ENCODE data around the gene TPRG1.

Gene TPRG1

DNA sequence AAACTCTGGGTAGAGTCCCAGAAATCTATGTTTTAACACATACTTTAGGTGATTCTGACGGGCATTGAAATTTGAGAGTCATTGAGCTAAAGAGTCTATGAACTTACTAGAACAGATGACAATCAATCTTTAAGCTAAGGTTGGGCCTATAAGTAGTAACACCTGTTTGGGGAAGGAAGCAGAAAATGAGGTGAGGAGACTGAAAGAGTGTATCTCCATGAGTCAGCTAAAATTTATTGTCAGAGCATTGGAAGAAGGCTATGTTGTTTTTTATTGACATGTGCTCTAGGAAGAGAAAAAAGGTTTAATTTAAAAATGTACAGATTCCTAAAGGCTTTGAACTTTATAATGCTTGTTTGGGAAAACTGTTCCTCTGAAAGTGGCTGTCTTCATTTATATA lies 42.9 kb downstream of the TPRG1 start:
- no peak for DNase-seq (ENCODE audit: low read depth in 1 of 2, low spot score in 1 of 2)
- Histone ChIP-seq H3K27me3 (ENCODE audit: insufficient read depth, poor library complexity, severe bottlenecking) (no peaks in the 10 kb centered on the region), H3K27ac (replicated peaks) (no peak overlapping the region), H3K4me3 (replicated peaks; ENCODE audit: insufficient read depth, low read length) (no peak overlapping the region)
- TF ChIP-seq, protein P1, sequence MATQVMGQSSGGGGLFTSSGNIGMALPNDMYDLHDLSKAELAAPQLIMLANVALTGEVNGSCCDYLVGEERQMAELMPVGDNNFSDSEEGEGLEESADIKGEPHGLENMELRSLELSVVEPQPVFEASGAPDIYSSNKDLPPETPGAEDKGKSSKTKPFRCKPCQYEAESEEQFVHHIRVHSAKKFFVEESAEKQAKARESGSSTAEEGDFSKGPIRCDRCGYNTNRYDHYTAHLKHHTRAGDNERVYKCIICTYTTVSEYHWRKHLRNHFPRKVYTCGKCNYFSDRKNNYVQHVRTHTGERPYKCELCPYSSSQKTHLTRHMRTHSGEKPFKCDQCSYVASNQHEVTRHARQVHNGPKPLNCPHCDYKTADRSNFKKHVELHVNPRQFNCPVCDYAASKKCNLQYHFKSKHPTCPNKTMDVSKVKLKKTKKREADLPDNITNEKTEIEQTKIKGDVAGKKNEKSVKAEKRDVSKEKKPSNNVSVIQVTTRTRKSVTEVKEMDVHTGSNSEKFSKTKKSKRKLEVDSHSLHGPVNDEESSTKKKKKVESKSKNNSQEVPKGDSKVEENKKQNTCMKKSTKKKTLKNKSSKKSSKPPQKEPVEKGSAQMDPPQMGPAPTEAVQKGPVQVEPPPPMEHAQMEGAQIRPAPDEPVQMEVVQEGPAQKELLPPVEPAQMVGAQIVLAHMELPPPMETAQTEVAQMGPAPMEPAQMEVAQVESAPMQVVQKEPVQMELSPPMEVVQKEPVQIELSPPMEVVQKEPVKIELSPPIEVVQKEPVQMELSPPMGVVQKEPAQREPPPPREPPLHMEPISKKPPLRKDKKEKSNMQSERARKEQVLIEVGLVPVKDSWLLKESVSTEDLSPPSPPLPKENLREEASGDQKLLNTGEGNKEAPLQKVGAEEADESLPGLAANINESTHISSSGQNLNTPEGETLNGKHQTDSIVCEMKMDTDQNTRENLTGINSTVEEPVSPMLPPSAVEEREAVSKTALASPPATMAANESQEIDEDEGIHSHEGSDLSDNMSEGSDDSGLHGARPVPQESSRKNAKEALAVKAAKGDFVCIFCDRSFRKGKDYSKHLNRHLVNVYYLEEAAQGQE (IDR thresholded peaks at IDR 0.05; ENCODE audit: insufficient replicate concordance, low read depth): no peak
- TF ChIP-seq GABPA (IDR thresholded peaks at IDR 0.05; ENCODE audit: low read depth): no peak
- no peak for TF ChIP-seq POLR2AphosphoS5 (IDR thresholded peaks at IDR 0.05; ENCODE audit: low read depth)

DNA sequence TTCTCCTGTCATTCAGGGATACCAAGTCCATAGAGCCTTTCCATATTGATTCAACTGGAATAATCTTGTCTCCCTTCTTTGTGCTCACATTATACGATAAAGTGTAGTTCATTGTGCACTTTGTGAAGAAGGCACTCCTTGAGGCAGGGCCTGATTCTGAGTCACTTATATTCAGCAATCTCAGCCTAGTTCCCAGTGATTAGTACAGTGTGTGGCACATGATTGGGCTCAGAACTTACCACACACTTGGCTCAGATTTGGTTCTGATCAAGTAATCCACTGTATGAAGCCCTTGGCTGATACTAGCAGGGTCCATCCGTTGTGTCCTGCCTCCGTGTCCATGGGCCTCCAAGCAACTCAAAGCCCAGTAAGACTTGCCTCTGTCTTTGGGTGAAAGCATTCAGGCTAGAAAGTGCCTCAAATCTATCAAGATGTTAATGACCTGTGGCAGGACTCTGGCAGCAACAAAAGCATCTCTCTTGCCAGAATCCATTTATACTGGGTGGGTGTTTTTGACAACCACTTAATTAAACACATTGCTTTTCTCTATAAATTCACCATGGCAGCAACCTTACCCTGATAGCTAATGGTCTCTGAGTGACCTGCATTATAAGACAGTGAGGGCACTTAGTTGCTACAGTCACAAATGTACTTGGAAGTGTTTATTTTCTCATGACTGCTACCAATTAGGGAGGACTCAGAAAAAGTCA lies 51.3 kb downstream of the TPRG1 start:
- Histone ChIP-seq H3K27me3 (ENCODE audit: insufficient read depth, poor library complexity, severe bottlenecking) (no peaks in the 10 kb centered on the region), H3K27ac (replicated peaks) (no peak overlapping the region), H3K4me3 (replicated peaks; ENCODE audit: insufficient read depth, low read length) (no peak overlapping the region)
- DNase-seq (ENCODE audit: low read depth in 1 of 2, low spot score in 1 of 2): no peak
- TF ChIP-seq, protein P2, sequence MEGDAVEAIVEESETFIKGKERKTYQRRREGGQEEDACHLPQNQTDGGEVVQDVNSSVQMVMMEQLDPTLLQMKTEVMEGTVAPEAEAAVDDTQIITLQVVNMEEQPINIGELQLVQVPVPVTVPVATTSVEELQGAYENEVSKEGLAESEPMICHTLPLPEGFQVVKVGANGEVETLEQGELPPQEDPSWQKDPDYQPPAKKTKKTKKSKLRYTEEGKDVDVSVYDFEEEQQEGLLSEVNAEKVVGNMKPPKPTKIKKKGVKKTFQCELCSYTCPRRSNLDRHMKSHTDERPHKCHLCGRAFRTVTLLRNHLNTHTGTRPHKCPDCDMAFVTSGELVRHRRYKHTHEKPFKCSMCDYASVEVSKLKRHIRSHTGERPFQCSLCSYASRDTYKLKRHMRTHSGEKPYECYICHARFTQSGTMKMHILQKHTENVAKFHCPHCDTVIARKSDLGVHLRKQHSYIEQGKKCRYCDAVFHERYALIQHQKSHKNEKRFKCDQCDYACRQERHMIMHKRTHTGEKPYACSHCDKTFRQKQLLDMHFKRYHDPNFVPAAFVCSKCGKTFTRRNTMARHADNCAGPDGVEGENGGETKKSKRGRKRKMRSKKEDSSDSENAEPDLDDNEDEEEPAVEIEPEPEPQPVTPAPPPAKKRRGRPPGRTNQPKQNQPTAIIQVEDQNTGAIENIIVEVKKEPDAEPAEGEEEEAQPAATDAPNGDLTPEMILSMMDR (IDR thresholded peaks at IDR 0.05; ENCODE audit: insufficient read depth, low read length): no peak
- TF ChIP-seq SPI1 (IDR thresholded peaks at IDR 0.05; ENCODE audit: borderline replicate concordance, low read depth) (no peak), GABPA (IDR thresholded peaks at IDR 0.05; ENCODE audit: low read depth) (no peak), POLR2AphosphoS5 (IDR thresholded peaks at IDR 0.05; ENCODE audit: low read depth) (no peak)
- TF ChIP-seq, protein P1 (IDR thresholded peaks at IDR 0.05; ENCODE audit: insufficient replicate concordance, low read depth): no peak

DNA sequence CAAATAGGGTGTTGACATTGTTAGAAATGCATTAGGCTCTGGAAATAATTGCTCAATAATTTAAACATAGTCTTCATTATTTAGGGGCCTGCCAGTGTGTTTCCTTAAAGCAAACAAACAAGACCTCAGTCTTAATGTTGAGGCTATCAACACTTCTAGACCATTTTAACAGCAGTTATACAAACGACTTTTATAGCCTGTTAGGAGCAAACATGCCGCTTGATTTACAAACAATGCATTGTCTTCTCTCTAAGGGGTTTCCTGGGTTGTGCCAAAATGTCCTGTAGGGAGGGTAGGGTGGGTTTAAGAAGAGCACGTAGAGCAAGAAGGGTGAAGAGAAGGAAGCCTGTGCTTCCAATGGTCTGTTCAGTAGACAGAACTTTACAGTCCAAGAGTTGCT lies 53.7 kb downstream of the TPRG1 start:
- Histone ChIP-seq H3K27ac (replicated peaks) (no peak overlapping the region), H3K4me3 (replicated peaks; ENCODE audit: insufficient read depth, low read length) (no peak overlapping the region), H3K27me3 (ENCODE audit: insufficient read depth, poor library complexity, severe bottlenecking) (no peaks in the 10 kb centered on the region)
- no peak for DNase-seq (ENCODE audit: low read depth in 1 of 2, low spot score in 1 of 2)
- TF ChIP-seq SPI1 (IDR thresholded peaks at IDR 0.05; ENCODE audit: borderline replicate concordance, low read depth) (no peak), POLR2AphosphoS5 (IDR thresholded peaks at IDR 0.05; ENCODE audit: low read depth) (no peak), GABPA (IDR thresholded peaks at IDR 0.05; ENCODE audit: low read depth) (no peak)
- TF ChIP-seq, protein P2 (IDR thresholded peaks at IDR 0.05; ENCODE audit: insufficient read depth, low read length): no peak
- TF ChIP-seq, protein P1 (IDR thresholded peaks at IDR 0.05; ENCODE audit: insufficient replicate concordance, low read depth): no peak
